Spleen (tissue), 7 donors: ENCODE results near the gene NAALADL2.

Experiments used
- CTCF ChIP-seq, 11 experiments: fragments of 200-600 bp in 7 of 11; fragments of 450-650 bp in 4 of 11; sonication (generic) in 4 of 11; IDR thresholded peaks in 8 of 11; conservative IDR thresholded peaks in 3 of 11; 1 replicate in 7 of 11; 2 replicates in 4 of 11; pipeline versions ENCODE4 v1.4.0 to v1.8.0; 2016 to 2021; ENCODE audit warnings: antibody characterized with exemption in 11 of 11, inconsistent platforms in 4 of 11, mild to moderate bottlenecking in 1 of 11
- POLR2AphosphoS5 ChIP-seq, 3 donors: sonication (generic); formaldehyde crosslinking; IDR thresholded peaks; one replicate each; pipeline ENCODE4 v1.5.1; 2017; ENCODE audit warnings: antibody characterized with exemption in 3 of 3
- donor health status: DM: no; HTN: no; CAD: no; lungs with moderate emphysema.
- donor health status: DM: no; HTN: no; CAD: no.
- donor health status: DM: no; HTN: no; CAD: no.

DNA sequence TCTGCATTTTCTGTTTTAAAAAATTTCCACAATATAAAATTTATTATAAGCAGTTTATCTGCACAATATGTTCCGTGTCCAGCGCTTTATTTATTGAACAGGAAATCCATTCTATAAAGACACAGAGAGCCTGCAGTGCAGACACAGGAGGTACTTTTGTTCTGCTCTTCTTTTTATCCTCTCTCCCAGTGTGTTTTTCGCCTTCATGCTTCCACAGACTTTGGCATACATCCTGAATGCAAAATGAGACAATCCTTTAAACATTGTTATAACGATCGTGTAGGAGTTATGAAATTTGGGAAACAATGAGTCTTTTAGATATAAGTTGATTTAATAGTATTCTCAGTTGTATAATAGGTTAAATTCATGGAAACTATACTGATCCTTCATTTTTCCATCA, 749.2 kb downstream of the NAALADL2 start:
- TF ChIP-seq CTCF (IDR thresholded peaks at IDR 0.05 in 8 of 11, conservative IDR thresholded peaks at IDR 0.05 in 3 of 11) (no peak), POLR2AphosphoS5 (IDR thresholded peaks at IDR 0.05) (no peak)
